ENCODE data around the gene LGALS9.

Gene LGALS9

GRCh38 chr17:27621536-27621935 lies 9.5 kb upstream of the LGALS9 start (continued):
- TF ChIP-seq TSHZ1 (tag by site-specific recombination; IDR thresholded peaks at IDR 0.05; ENCODE audit: borderline replicate concordance) = no peak
- TF ChIP-seq AEBP2 (tag by site-specific recombination; IDR thresholded peaks at IDR 0.05; ENCODE audit: borderline replicate concordance) = no peak

GRCh38 chr17:27621942-27622559 lies 8.9 kb upstream of the LGALS9 start:
- H3K36me3 ChIP-seq (ENCODE audit: control insufficient read depth in 2 of 2, insufficient read depth in 1 of 2, low read length in 2 of 2) = peaks cover 4 to 85% of the 10 kb centered on the region in 2 experiments
- no peak overlapping the region for H3K27ac ChIP-seq (ENCODE audit: extremely low read depth, low read depth, low read length)
- TF ChIP-seq KLF1 (tag by site-specific recombination; IDR thresholded peaks at IDR 0.05) (peak; percentile 96), KLF17 (tag by site-specific recombination; IDR thresholded peaks at IDR 0.05) (0 out of 2 replicates have a peak, but pooled peaks have one; percentile 49), ZNF768 (tag by site-specific recombination; IDR thresholded peaks at IDR 0.05) (no peak)
- no peak overlapping the region for H3K4me3 ChIP-seq (ENCODE audit: low read depth, low read length)
- H3K9me3 ChIP-seq (ENCODE audit: control insufficient read depth, insufficient read depth, low read depth, low read length) = no peaks in the 10 kb centered on the region
- ChIA-PET POLR2A (interaction anchor here (0.9 kb wide), 1 partner anchor 9 kb away, joined by 3 read pairs; no protein-coding TSS in a partner anchor), CTCF (interaction anchor here (0.5 to 3.0 kb wide), 6 partner anchors 15 to 32 kb away, joined by 3 to 16 read pairs (median 8); no protein-coding TSS in a partner anchor)
- no peaks in the 10 kb centered on the region for H3K4me1 ChIP-seq (ENCODE audit: control insufficient read depth, insufficient read depth, low read length)

GRCh38 chr17:27622986-27623385 lies 8.0 kb upstream of the LGALS9 start:
- H3K4me3 ChIP-seq (ENCODE audit: low read depth, low read length) = no peak overlapping the region
- no peaks in the 10 kb centered on the region for H3K4me1 ChIP-seq (ENCODE audit: control insufficient read depth, insufficient read depth, low read length)
- no peak overlapping the region for H3K27ac ChIP-seq (ENCODE audit: extremely low read depth, low read depth, low read length)
- TF ChIP-seq RBAK (tag by site-specific recombination; IDR thresholded peaks at IDR 0.05) (no peak), ZNF843 (tag by site-specific recombination; IDR thresholded peaks at IDR 0.05) (no peak), ZNF473 (tag by site-specific recombination; IDR thresholded peaks at IDR 0.05) (no peak), ZNF701 (tag by site-specific recombination; IDR thresholded peaks at IDR 0.05) (no peak), OSR2 (tag by site-specific recombination; IDR thresholded peaks at IDR 0.05) (no peak), ZNF624 (tag by site-specific recombination; IDR thresholded peaks at IDR 0.05) (no peak), IKZF3 (tag by site-specific recombination; IDR thresholded peaks at IDR 0.05) (no peak), ZNF530 (tag by site-specific recombination; IDR thresholded peaks at IDR 0.05; ENCODE audit: low read depth) (no peak), ZNF610 (tag by site-specific recombination; IDR thresholded peaks at IDR 0.05; ENCODE audit: borderline replicate concordance) (no peak), ZSCAN23 (tag by site-specific recombination; IDR thresholded peaks at IDR 0.05) (no peak), ZNF146 (tag by site-specific recombination; IDR thresholded peaks at IDR 0.05) (no peak), ZNF830 (tag by site-specific recombination; IDR thresholded peaks at IDR 0.05; ENCODE audit: low read depth) (no peak), ZBTB10 (tag by site-specific recombination; IDR thresholded peaks at IDR 0.05) (no peak), BCL11A (tag by site-specific recombination; IDR thresholded peaks at IDR 0.05; ENCODE audit: low read depth) (no peak), ZNF184 (tag by site-specific recombination; IDR thresholded peaks at IDR 0.05) (no peak), ZNF777 (tag by site-specific recombination; IDR thresholded peaks at IDR 0.05; ENCODE audit: borderline replicate concordance) (no peak), AEBP2 (tag by site-specific recombination; IDR thresholded peaks at IDR 0.05; ENCODE audit: borderline replicate concordance) (no peak)
- ChIA-PET CTCF (interaction anchor here (1.0 to 3.0 kb wide), 3 partner anchors 28 to 269 kb away, joined by 3 to 16 read pairs (median 15); no protein-coding TSS in a partner anchor), POLR2A (no interaction called here)
- H3K36me3 ChIP-seq (ENCODE audit: control insufficient read depth in 2 of 2, insufficient read depth in 1 of 2, low read length in 2 of 2) = peaks cover 4 to 78% of the 10 kb centered on the region in 2 experiments
- H3K9me3 ChIP-seq (ENCODE audit: control insufficient read depth, insufficient read depth, low read depth, low read length) = no peaks in the 10 kb centered on the region

Data from HEK293 (cell line).